Kasumi-1 (cell line): Measurements from ENCODE around the gene THSD7B.
"Not testable (repeated sequence)": the region's sequence is repeated elsewhere in the genome, so short reads cannot be mapped to it uniquely, and the experiment has no call there.

Experiments
- DNase-seq, 2 experiments: peaks; one replicate each; lab custom pipeline; 2025; lab: John Stamatoyannopoulos, UW

The THSD7B gene

DNA sequence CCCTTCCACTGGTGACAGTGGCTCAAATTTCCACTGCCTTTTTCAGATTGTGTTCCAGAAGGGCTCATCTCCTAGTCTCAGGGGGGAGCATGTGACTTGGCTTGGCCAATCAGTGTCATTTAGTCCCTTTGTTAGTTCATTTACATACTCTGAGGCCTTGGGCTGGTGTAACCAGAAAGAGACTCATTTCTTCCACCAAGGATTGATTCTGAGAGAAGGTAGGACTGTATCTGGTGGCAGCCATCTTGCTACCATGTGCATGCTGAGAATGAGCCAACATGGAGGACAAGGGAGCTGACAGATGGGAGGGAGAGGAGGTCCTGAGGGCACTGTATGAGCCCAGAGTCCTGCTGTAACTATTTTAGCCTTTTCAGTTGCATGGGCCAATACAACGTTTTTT, 191.7 kb downstream of the THSD7B start:
- no peak for DNase-seq

DNA sequence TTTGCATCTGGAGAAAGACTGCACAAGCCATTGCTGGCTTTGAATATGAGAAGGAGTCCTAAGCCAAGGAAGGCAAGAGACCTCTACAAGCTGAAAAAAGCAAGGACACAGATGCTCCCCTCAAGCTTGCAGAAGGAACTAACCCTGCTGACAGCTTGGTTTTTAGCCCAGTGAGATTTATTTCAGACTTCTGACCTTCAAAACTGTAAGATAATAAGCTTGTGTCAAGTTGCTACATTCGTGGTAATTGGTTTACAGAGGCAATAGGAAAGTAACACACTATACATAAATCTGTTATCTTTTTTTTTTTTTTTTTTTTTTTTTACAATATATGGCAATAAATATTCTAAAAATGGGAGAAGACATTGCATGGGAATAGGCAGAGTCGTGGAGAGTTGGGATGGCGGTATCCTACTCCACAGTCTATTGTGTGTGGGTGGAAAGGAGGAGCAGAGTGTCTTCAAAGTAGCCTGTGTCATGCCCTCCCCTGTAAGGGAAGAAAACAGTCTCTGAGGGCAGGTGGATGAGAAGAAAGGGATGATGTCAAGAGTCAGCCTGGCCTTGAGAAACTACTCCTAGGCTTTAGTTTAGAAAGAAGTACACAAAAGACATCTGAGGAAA, 196.9 kb downstream of the THSD7B start:
- no peak for DNase-seq

DNA sequence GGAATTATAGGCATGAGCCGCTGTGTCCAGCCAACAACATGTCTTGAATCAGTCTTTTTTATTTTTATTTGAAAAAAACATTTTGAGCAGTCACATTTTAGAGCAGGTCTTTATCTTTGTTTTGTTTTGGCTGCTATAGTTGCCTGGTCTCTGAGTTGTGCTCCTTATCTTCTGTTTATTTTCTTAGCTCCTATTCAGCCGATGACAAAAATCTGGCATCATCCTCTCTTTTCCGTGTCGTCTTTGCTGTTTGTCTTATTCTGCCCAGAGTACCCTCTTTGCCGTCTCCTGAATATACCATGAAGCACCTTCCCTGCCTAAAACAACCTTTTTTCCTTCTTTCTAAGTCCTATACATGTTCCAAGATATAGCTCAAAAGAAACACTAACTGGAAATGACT, 201.1 kb downstream of the THSD7B start:
- DNase-seq, result no peak

DNA sequence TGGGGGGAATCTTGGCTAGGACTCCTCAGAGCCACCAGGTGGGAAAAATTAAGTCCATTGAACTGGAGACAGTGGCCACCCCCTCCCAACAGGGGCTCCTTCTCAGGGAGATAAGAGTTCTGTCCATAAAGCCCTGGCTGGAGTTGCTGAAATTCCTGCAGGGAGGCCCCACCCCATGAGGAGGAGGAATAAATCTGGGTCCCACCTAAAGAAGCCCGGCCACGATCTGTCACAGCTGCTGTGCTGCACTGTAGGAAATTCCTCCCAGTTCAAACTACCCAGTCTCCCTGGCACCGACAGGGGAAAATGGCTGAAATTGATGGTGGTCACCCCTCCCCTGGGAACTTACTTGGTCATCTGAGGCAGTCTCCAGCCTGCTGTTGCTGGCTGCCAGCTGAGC, 215.0 kb downstream of the THSD7B start:
- DNase-seq, result no peak

DNA sequence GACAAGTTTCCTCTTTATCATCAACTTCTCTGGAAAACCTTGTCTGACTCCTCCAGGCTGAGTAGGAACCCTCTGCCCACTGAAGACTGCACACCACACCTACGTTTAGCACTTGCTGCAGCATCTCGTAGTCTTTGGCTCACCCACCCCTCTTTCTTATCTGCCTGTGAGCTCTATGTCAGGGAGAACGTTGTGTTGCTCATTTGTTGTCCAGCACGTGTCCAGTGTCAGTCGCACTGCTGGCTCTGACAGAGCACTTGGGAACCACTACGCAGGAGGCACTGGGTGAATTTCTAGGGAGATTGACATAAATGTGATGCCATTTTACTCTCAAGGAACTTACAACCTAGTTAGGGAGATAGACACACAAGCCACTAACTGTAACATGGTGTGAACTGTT, 216.3 kb downstream of the THSD7B start:
- DNase-seq, result not testable (repeated sequence)

DNA sequence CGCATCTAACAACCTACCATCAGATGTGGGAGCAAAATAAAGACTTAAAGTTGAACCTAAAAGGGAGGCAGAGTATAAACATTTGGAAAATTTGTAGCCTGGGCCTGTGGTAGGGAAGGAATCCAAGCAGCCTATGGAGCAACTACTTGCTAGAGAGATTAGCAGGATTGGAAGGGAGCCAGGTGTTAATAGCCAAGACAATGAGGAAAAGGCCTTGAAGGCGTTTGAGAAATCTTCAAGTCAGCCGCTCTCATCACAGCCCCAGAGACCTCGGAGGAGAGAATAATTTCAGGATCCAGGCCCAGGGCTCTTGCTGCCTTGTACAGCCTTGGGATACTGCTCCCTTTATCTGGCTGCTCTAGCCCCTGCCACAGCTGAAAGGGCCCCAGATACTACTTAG, 219.7 kb downstream of the THSD7B start:
- no peak for DNase-seq

DNA sequence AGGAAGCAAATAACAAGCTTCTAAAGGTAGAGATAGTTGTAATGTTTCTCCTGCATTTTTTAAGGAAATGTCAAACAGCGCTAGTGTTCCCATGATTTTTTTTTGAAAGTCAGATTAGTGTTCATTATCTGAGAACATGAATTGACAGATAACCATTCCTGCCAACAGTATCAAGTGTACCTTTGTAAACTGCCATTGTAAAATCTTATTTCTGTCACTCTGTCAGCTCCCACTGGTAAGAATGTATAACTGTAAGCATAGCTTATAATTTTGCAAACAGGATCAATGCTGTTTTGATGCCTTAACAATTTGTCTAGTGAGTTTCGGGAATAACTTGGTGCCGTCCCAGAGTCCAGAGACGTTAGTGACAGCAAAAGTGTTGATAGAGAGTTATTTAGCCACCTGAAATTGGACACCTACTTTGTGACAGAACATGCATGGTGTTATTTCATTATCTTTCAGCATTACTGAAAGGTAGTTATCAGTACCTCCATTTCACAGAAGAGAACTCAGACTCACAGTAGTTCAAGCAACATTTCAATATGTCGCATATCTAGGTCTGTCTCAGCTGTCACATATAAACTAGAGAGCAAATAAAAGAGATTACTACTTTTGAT, 221.4 kb downstream of the THSD7B start:
- no peak for DNase-seq

DNA sequence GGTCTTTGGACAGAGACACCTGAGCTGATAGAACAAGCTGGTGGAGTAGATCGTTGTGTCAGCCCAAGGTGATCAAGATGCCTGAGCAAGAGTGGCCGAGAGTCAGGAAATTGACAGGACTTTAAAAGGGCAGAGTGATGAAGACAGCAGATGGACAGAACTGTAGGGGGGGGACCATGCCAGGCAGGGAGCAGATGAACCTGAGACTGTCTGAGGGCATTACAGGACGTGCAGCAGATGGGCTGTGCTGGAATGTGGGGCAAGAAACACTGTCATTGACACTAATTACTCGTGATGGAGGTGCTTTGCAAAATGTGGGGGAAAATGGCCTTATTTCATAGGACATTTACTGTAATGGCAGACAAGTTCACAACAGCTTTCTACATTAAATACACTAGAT, 225.0 kb downstream of the THSD7B start:
- no peak for DNase-seq

DNA sequence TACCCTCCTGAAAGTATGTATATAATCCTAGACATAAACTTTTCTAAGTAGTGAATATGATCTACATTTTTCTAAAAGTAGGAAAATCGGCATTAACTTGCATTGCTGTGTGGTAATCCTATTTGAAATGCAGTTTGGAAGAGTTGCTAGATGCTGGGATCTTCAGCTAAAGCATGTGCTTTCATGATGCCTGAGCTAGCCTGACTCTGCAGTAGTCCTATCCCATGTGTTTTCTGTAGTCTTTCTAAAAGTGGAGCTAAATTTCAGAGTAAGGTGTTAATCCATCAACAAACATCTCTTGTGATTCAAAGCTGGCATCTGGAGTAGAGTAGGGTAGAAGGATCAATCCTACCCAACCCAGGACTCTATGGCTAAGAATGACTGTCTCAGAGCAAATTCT, 229.4 kb downstream of the THSD7B start:
- DNase-seq, result no peak

DNA sequence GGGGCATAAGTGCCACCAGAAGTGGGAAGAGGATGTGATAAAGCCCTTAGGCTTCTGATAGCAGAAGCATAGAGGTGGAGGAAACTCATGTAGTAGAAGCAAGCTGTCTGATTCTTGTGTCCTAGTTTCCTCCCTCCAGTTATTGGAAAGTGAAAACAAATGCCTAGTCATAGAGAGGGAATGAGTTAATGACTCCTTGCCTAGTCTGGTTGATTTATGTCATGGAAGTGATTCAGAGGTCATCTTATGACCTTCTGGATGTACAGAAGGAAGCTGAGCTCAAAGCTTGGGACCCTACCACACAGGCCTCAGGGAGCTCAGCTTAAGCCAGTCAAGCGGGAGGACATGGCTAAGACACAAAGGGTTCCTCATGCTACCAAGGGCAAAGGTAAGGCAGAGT, 232.2 kb downstream of the THSD7B start:
- DNase-seq, result no peak

DNA sequence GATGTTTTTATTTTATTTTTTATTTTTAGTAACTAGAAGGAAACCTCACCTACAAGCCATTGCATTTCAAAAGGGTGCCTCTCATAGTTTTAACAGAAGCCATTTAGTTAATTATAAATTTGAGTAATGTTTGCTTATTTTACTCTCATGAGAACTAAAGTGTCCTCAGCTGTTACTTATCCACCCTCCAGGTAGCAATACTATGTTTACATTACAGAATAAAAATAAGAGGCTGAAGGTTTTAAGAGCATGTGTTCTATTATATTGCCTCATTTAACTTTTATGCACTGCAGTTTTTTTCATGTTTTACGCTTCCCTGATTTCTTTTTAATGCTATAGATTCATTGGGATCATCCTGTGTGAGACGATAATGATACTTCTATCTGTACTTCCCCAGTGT, 235.5 kb downstream of the THSD7B start:
- DNase-seq, result no peak

DNA sequence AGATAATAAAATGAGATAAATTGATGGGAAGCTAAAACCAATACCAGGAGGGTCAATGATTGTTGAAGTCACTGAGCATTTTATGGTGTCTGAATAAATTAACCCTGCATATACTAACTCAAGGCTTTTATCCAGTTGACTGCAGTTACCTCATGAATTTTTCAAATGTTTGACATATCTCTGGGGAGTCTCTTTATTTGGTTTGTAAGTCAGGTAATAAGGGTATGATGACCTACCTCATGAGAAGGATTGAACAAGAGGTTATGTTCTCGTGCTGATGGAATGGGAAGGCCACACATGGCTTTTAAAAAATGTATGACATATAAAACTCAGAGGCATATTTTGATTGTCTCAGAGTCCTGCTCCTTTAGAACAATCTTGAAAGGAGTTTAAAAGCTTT, 237.6 kb downstream of the THSD7B start:
- DNase-seq, result no peak

DNA sequence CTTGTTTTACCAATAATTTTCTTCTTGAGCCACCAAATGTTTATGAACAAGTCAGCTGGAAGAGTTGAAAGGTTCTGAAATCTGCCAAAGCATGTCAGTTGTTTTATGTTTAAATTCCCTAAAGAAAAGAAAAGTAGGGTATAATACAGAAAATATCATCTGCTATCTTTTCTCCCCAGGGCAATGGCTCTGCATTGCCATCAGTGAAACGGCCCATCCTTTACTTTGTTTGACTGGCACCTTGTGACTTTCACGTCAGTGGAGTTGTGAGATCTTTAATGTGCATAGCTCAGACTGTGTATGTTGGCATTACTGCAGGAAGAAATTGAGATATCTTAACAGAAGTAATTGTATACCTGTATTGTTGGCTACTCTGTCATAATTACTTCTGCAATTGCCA, 239.9 kb downstream of the THSD7B start:
- DNase-seq, result no peak

DNA sequence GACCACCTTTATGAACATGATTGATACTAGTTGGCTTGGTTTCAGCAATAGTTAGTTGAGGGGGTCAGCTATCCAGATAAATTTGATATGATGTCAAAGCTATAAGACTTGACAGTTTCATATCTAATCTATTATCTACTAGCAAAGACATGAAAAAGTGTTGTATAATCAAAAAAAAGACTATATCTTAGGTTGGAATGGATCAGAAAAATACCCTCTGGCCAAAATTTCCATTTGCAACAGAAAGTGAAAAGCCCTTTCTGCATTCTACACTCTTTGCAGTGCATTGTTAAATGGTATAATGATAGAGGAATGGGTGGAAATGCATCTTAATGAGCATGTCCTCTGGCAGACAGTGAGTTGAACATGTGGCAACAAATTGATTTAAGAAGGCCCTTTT, 242.6 kb downstream of the THSD7B start:
- DNase-seq, result no peak

DNA sequence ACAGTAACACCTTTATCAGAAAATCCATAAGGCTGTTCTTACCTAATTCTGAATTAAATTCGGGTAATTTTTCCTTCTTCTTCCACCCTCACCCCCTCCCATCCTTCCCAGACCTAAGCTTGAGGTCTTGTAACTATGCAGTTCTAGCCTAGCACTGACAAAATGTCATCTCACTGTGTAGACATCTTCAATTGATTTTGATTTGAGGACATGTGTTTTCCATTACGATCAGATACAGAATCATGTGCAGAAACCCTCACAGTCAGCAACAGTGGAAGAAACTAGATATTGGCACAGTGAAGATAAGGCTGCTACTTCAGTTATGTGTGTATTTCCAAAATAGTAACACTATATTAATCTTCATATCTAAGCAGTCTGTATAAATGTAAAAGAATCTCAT, 244.6 kb downstream of the THSD7B start:
- no peak for DNase-seq

DNA sequence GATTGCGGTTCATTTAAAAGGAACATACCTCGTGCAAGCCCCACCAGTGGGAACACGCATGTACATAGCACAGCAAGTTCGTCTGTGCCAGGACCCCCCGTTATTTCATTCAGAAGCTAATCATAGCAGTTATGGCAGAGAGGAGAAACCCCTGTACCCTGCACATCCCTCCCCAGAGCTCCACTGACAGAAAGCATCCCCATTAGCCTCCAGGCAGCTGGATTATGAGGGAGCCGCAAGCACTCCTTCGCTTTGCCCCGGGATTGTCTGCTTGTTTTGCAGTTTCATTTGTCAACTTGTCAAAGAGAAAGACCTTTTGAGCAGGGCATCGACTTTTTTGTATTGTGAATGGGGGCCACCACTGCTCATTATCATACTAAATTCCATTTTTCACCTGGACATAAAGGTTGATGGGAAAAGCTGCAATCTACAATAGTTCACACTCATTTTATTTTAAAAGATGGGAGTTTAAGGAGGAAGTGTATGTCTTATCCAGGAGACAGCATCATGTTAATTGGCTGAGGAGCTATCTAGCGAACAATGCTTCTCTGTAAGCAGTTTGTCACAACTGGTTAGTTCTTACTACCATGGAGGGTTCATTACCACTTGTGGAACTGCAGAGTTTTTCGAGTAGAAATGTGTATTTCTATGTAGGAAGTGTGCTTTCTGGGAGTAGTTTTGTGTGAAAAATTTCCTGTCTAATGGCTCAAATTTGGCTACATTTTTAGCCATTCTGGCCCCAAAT, 255.3 kb downstream of the THSD7B start:
- no peak for DNase-seq

DNA sequence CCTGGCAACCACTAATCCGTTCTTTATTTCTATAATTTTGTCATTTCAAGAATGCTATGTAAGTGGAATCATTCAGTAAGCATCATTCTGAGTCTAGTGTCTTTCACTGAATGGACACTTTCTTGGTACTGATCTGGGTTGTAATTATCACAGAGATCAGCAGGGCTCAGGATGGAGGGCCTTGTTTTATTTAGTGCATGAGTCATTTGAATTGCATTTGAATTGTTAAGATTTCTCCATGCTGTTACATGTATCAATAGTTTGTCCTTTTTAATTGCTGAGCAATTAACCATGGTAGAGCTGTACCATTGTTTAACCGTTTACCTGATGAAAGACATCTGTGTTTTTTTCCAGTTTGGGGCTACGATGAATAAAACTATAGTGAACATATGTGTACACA, 256.4 kb downstream of the THSD7B start:
- DNase-seq, result no peak

DNA sequence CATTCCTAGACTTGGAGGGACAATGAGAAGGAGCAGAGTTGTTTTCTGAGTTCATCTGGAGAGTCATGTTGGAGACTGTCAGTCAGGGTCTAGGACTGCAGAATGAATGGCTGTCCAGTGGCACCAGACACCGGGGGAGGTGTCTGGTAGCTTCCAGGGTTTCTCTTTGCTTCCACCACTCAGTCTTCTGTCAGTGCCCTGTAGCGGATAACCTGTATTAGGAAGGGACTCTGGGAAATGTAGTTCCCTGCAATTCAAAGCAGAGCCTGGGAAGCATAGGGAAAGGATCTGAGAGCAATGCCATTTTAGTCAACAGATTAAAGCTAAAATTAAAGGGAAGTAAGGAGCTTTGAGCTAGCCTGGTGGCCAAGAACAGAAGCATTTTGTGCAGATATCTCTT, 257.9 kb downstream of the THSD7B start:
- DNase-seq, result no peak

DNA sequence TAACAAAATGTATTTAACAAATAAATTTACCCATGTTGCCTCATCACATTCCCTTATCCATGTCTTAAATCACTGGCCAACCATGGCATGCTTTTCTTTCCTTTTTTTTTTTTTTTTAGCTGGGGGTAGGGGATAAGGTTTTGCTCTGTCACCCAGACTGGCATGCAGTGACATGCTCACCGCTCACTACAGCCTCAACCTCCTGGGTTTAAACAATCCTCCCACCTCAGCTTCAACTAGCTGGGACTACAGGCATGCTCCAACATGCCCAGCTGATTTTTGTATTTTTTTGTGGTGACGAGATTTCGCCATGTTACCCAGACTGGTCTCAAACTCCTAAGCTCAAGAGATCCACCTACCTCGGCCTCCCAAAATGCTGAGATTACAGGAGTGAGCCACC, 266.4 kb downstream of the THSD7B start:
- no peak for DNase-seq

DNA sequence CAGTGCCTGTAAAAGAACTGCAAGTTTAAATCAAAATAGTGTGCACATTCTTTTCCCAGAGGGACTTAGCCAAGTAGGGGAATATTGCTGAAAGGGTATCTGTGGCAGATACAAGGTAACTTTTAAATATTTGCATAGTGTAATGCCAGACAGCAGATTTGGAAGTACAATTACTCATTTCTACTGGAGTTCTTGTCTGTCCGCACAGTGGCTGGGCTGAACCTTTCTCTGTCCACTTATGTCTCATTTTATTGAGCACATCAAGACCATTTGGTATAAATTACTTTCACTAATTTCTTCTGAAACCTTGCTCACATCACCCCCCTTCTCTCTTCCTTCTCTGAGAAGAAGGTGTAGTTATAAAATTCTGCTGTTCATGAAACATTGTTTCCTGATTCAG, 271.3 kb downstream of the THSD7B start:
- DNase-seq, result no peak

DNA sequence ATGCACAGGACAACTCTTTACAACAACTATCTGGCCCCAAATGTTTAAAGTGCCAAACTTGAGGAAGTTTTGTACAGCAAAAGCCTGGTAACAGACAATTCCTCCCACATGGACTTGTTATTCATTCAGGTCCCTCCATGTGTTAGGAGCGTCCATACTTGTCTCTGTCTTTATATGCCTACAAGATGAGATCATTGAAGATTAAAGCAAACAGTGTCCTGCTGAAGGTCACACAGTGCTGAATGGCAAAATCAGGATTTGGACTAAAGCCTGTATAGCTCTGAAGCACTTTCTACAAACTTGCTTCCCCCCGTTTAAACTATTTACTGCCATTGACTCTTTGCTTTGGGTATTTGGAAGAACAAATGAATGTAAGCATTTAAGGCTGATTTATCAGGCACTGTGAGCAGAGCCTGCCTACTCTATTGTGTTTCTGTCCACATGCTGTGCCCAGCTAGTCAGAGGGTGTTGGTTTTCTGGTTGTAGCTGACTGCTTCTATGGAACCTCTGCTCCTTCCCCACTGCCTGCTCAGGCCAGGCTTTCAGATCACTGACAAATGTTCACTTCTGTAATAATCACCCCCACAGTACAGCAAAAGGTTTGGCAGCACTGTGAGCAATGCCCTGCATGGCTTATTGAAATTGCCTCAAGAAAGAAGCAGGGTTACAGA, 274.3 kb downstream of the THSD7B start:
- DNase-seq, result no peak

DNA sequence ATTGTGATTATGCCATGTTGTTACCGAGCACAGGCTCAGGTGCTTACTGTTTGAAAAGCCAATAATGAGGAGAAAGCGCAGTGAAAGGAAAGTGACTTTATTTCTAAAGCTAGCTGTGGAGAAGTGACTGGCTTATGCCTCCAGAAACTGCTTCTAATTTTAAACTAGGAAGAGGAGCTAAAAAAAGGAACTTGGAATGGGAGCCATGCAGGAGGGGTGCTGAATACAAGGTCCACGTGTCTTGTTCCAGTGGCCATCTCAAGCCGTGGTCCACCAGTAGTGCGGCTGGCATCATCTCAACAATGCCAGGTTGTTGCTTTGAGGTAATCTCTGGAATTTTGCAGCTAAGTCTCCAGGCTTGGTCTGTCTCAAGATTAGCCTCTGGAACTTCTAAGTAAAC, 282.0 kb downstream of the THSD7B start:
- DNase-seq, result no peak

DNA sequence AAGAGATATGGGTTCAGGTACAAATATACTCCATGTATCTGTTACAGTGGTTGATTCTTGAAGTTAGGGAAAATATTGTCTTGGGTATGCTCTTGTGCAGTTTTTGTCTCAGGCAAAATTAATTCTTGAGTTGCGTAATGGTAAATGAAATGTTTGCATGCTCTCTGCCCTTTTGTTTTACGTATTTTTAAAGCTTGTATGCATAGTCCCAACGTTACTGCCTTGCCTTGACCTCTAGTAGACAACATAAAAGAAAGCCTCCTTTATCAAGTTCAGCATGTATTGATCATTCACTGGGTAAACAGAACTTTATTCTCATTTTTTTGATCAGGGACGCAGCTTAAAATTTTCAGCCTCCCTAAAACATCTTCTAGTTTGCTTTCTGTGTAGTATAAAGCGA, 283.1 kb downstream of the THSD7B start:
- DNase-seq, result no peak
